H1 (cell line): ENCODE data around the gene MAP3K1. TPM values are rescaled to one million over a fixed set of nuclear protein-coding genes. Genes with fewer than 3 reads are reported as not detected.

Source experiments
- CTCF ChIA-PET: fragments of 300-600 bp; sonication (Branson Sonifier 250); formaldehyde crosslinking; loops from one replicate; lab custom pipeline; 2021; ENCODE audit not compliant: partially characterized antibody; lab: Charles Lee
- POLR2A ChIA-PET: fragments of 300-600 bp; sonication (Branson Sonifier 250); formaldehyde crosslinking; loops from one replicate; lab custom pipeline; 2021; ENCODE audit warnings: inconsistent platforms; ENCODE audit not compliant: partially characterized antibody; lab: Charles Lee
- DNase-seq, 2 experiments: peaks; one replicate each; pipeline versions ENCODE4 v3.0.0 to v3.0.0-alpha.2; 2010 to 2022; ENCODE audit warnings: low spot score in 2 of 2, low read depth in 1 of 2, mixed read lengths in 1 of 2
- FAIRE-seq: peaks from 2 replicates; lab custom pipeline; 2011; peaks lifted over from hg19 to GRCh38; lab: Jason Lieb, UNC
- H2AFZ ChIP-seq: 2 replicates; pipeline ENCODE4 v1.8.1; 2012; ENCODE audit warnings: low read length, inconsistent platforms
- H2AK5ac ChIP-seq: 2 replicates; pipeline ENCODE4 v1.6.1; 2013; ENCODE audit warnings: low read depth, low read length
- H2BK120ac ChIP-seq: replicated peaks from 2 replicates; pipeline ENCODE3; 2013; ENCODE audit warnings: low read depth, low read length, inconsistent platforms
- H2BK12ac ChIP-seq: 2 replicates; pipeline ENCODE4 v1.6.1; 2013; ENCODE audit warnings: low read depth, low read length
- H2BK15ac ChIP-seq: 2 replicates; pipeline ENCODE4 v1.6.1; 2013; ENCODE audit warnings: low read length
- H2BK20ac ChIP-seq: 2 replicates; pipeline ENCODE4 v1.6.1; 2013; ENCODE audit warnings: low read length
- H2BK5ac ChIP-seq: 2 replicates; pipeline ENCODE4 v1.6.1; 2013; ENCODE audit warnings: low read depth, low read length
- H3K14ac ChIP-seq: 2 replicates; pipeline ENCODE4 v1.6.1; 2013; ENCODE audit warnings: inconsistent platforms; ENCODE audit not compliant: insufficient read length
- H3K18ac ChIP-seq: 2 replicates; pipeline ENCODE4 v1.6.1; 2013; ENCODE audit warnings: low read length; ENCODE audit errors: extremely low read depth
- H3K23ac ChIP-seq: 2 replicates; pipeline ENCODE4 v1.6.1; 2013; ENCODE audit warnings: inconsistent platforms; ENCODE audit not compliant: insufficient read length
- H3K23me2 ChIP-seq: 2 replicates; pipeline ENCODE4 v1.6.1; 2013; ENCODE audit warnings: low read depth, low read length
- H3K27ac ChIP-seq: 2 replicates; pipeline ENCODE4 v1.6.1; 2011; ENCODE audit warnings: low read depth, low read length, inconsistent platforms
- H3K27me3 ChIP-seq, 4 experiments: replicated peaks in 1 of 4; 1 replicate in 1 of 4; 2 replicates in 3 of 4; pipeline versions ENCODE4 v1.6.1 to v1.8.1; 2011 to 2013; ENCODE audit warnings: low read length in 3 of 4, mild to moderate bottlenecking in 3 of 4, inconsistent platforms in 2 of 4, mixed read lengths in 2 of 4, moderate library complexity in 1 of 4; ENCODE audit not compliant: control insufficient read depth in 3 of 4, insufficient read depth in 3 of 4; ENCODE audit errors: extremely low read depth in 1 of 4
- H3K36me3 ChIP-seq, 4 experiments: 2 replicates each; pipeline versions ENCODE4 v1.6.1 to v1.8.1; 2011 to 2013; ENCODE audit warnings: mild to moderate bottlenecking in 4 of 4, low read length in 3 of 4, moderate library complexity in 2 of 4, control low read depth in 1 of 4, inconsistent platforms in 1 of 4; ENCODE audit not compliant: insufficient read depth in 4 of 4, control insufficient read depth in 2 of 4
- H3K4ac ChIP-seq: replicated peaks from 2 replicates; pipeline ENCODE3; 2013; ENCODE audit warnings: low read length, low read depth, mixed read lengths, inconsistent platforms; ENCODE audit not compliant: insufficient read length
- H3K4me1 ChIP-seq, 4 experiments: replicated peaks in 1 of 4; 1 replicate in 1 of 4; 2 replicates in 3 of 4; pipeline versions ENCODE4 v1.6.1 to v1.8.1; 2011 to 2013; ENCODE audit warnings: low read length in 3 of 4, inconsistent platforms in 2 of 4, mixed read lengths in 1 of 4; ENCODE audit not compliant: insufficient read depth in 4 of 4, control insufficient read depth in 3 of 4
- H3K4me2 ChIP-seq, 2 experiments: 2 replicates each; pipeline versions ENCODE4 v1.6.1 to v1.8.1; 2011 to 2013; ENCODE audit warnings: low read depth in 2 of 2, low read length in 2 of 2, control low read depth in 1 of 2, inconsistent platforms in 1 of 2, mild to moderate bottlenecking in 1 of 2; ENCODE audit not compliant: insufficient read depth in 1 of 2
- H3K4me3 ChIP-seq, 4 experiments: fragments of 200-600, 300-600 bp in 1 of 4; sonication (generic), shearing (Covaris generic), sonication (Bioruptor Twin) in 1 of 4; 2 replicates each; pipeline versions ENCODE4 v1.5.1 to v1.8.1; 2011 to 2016; ENCODE audit warnings: low read length in 4 of 4, low read depth in 3 of 4, control low read depth in 2 of 4, inconsistent platforms in 2 of 4, mild to moderate bottlenecking in 2 of 4, mixed read lengths in 1 of 4, moderate library complexity in 1 of 4; ENCODE audit not compliant: insufficient read depth in 2 of 4; ENCODE audit errors: extremely low read depth in 1 of 4
- H3K56ac ChIP-seq: replicated peaks from 2 replicates; pipeline ENCODE3; 2013; ENCODE audit warnings: low read depth, mild to moderate bottlenecking, mixed read lengths, low read length, inconsistent platforms; ENCODE audit not compliant: insufficient read length
- H3K79me1 ChIP-seq: 2 replicates; pipeline ENCODE4 v1.6.1; 2013; ENCODE audit warnings: low read depth, low read length, control low read depth
- H3K79me2 ChIP-seq, 2 experiments: 2 replicates each; pipeline versions ENCODE4 v1.6.1 to v1.8.1; 2012 to 2013; ENCODE audit warnings: low read length in 2 of 2, mild to moderate bottlenecking in 2 of 2, inconsistent platforms in 1 of 2; ENCODE audit not compliant: insufficient read depth in 2 of 2, control insufficient read depth in 1 of 2
- H3K9ac ChIP-seq, 4 experiments: replicated peaks in 1 of 4; 1 replicate in 1 of 4; 2 replicates in 3 of 4; pipeline versions ENCODE4 v1.6.1 to v1.8.1; 2011 to 2013; ENCODE audit warnings: low read depth in 3 of 4, low read length in 3 of 4, control low read depth in 2 of 4, mild to moderate bottlenecking in 2 of 4, moderate library complexity in 2 of 4, inconsistent platforms in 1 of 4; ENCODE audit errors: extremely low read depth in 1 of 4
- H3K9me3 ChIP-seq, 2 experiments: 2 replicates each; pipeline versions ENCODE4 v1.6.1 to v1.8.1; 2012 to 2013; ENCODE audit warnings: mild to moderate bottlenecking in 2 of 2, moderate library complexity in 2 of 2, control low read depth in 1 of 2, inconsistent platforms in 1 of 2, low read depth in 1 of 2, low read length in 1 of 2, mixed read lengths in 1 of 2; ENCODE audit not compliant: insufficient read depth in 2 of 2
- H4K20me1 ChIP-seq, 2 experiments: replicated peaks in 1 of 2; 2 replicates each; pipeline versions ENCODE3 to v1.8.1; 2011 to 2013; ENCODE audit warnings: inconsistent platforms in 2 of 2, low read length in 2 of 2, mild to moderate bottlenecking in 1 of 2; ENCODE audit not compliant: insufficient read depth in 2 of 2, control insufficient read depth in 1 of 2
- H4K5ac ChIP-seq: 2 replicates; pipeline ENCODE4 v1.6.1; 2013; ENCODE audit warnings: low read length, low read depth, mixed read lengths, inconsistent platforms; ENCODE audit not compliant: insufficient read length
- H4K8ac ChIP-seq: 2 replicates; pipeline ENCODE4 v1.8.0; 2013; ENCODE audit warnings: mild to moderate bottlenecking, moderate library complexity, low read length, inconsistent platforms; ENCODE audit not compliant: insufficient read depth; ENCODE audit errors: extremely low read depth
- H4K91ac ChIP-seq: replicated peaks from 2 replicates; pipeline ENCODE3; 2013; ENCODE audit warnings: low read length, mixed read lengths, inconsistent platforms; ENCODE audit not compliant: insufficient read length
- ASH2L ChIP-seq: fragments of 200-600, 300-600 bp; sonication (generic); IDR thresholded peaks from one replicate; pipeline ENCODE4 v1.7.1; 2017; ENCODE audit warnings: low read length
- CEBPB ChIP-seq: IDR thresholded peaks from 2 replicates; pipeline ENCODE4 v1.6.1; 2012; ENCODE audit warnings: low read depth, low read length
- SP4 ChIP-seq: IDR thresholded peaks from 2 replicates; pipeline ENCODE4 v1.6.1; 2012; ENCODE audit warnings: low read length, inconsistent platforms
- TAF1 ChIP-seq: IDR thresholded peaks from 2 replicates; pipeline ENCODE4 v1.6.1; 2011; ENCODE audit warnings: mild to moderate bottlenecking, low read depth, low read length
- WGBS, 2 experiments: shearing (Covaris generic) in 1 of 2; methylation state at CpG; one replicate each; pipeline versions ENCODE4 v1.1.6 to v1.1.7; 2013 to 2015; ENCODE audit warnings: low lambda C conversion rate in 2 of 2, mixed read lengths in 2 of 2, inconsistent platforms in 1 of 2, low coverage in 1 of 2, missing lambda C conversion rate in 1 of 2; ENCODE audit not compliant: insufficient replicate concordance in 2 of 2, insufficient coverage in 1 of 2, insufficient read length in 1 of 2; ENCODE audit errors: extremely low coverage in 1 of 2, missing lambda C conversion rate in 1 of 2; 5-methylcytosine and 5-hydroxymethylcytosine counted together
- polyA plus RNA-seq, 7 experiments: library from polyadenylated mRNA; depleted of rRNA in 3 of 7; stranded (reverse) in 5 of 7; unstranded in 2 of 7; fragments of >200 nt in 5 of 7; fragments of 200-250 nt in 2 of 7; gene quantifications; 1 replicate in 5 of 7; 2 replicates in 1 of 7; 4 replicates in 1 of 7; pipeline versions ENCODE4 v1.2.1 to v1.2.3, GENCODE V29; 2011 to 2013; ENCODE audit warnings: missing spikeins in 2 of 7, mixed read lengths in 2 of 7
- total RNA-seq: library from RNA; stranded (reverse); fragmentation: NEBNext Ultra II Directional; extraction: Animal tissue kit (Norgen Biotek cat#: 25700); gene quantifications from 2 replicates; pipeline ENCODE4 v1.2.1, GENCODE V29; 2021

MAP3K1 gene
- total and polyA plus RNA-seq, 2 of the 8 experiments (the other 6 are each of a cell fraction or from before 2014, with no cell fraction given): 3.9 to 11.8 TPM

- H3K23me2 ChIP-seq: no peaks in the 10 kb centered on the region; the same call in 1 of the 2 replicates
- H2AK5ac ChIP-seq: no peak overlapping the region
- no peak overlapping the region for H3K4me3 ChIP-seq
- no peak for TF ChIP-seq SP4
- no peak for TF ChIP-seq ASH2L
- no peak for TF ChIP-seq TAF1
- peak; percentile 70 for TF ChIP-seq CEBPB
- TF ChIP-seq, all 59 proteins: peak for 1
- no peak overlapping the region for H3K27ac ChIP-seq
- H2BK120ac ChIP-seq: no peak overlapping the region
- no peak overlapping the region for H4K8ac ChIP-seq
- DNase-seq (no peak), FAIRE-seq (no peak)
- no peaks in the 10 kb centered on the region for H3K79me1 ChIP-seq
- no peak overlapping the region for H3K18ac ChIP-seq
- no peaks in the 10 kb centered on the region; a peak in 1 of 8 replicates for H3K36me3 ChIP-seq
- ChIA-PET CTCF (interaction anchor here (0.6 to 1.8 kb wide), 5 partner anchors 9 to 627 kb away, joined by 3 to 5 read pairs (median 3); no protein-coding TSS in a partner anchor), POLR2A (no interaction called here)
- no peak overlapping the region for H3K9ac ChIP-seq
- no peak overlapping the region for H4K5ac ChIP-seq
- 96% methylated on average over 4 of the region's 4 CpGs; no CpG with 5 or more reads in 1 of the 2 experiments for WGBS, 2 experiments
- no peak overlapping the region for H3K14ac ChIP-seq
- H3K27me3 ChIP-seq: no peaks in the 10 kb centered on the region
- no peak overlapping the region for H2BK12ac ChIP-seq
- no peaks in the 10 kb centered on the region for H3K9me3 ChIP-seq
- H3K23ac ChIP-seq: no peak overlapping the region
- H3K4me1 ChIP-seq: no peaks in the 10 kb centered on the region
- no peaks in the 10 kb centered on the region for H3K79me2 ChIP-seq
- no peak overlapping the region for H2BK20ac ChIP-seq
- no peak overlapping the region for H3K56ac ChIP-seq
- no peak overlapping the region for H2BK5ac ChIP-seq
- no peak overlapping the region for H4K91ac ChIP-seq
- H3K4me2 ChIP-seq: no peak overlapping the region
- H2BK15ac ChIP-seq: no peak overlapping the region
- no peak overlapping the region for H3K4ac ChIP-seq
- H4K20me1 ChIP-seq: no peaks in the 10 kb centered on the region
- no peak overlapping the region for H2AFZ ChIP-seq
These were observed 81.4 kb downstream of the MAP3K1 start for GRCh38 chr5:56896763-56897162.
